SK-N-SH treated with all-trans-retinoic acid at 6 μM for 48 hours (cell line): ENCODE results near the gene CACHD1.

Source experiments
- ATAC-seq: fragments of 200-7000 bp; cut with Tn5 transposase; 3 replicates; pipeline ENCODE4 v1.9.1; 2020; ENCODE audit warnings: mild to moderate bottlenecking, moderate library complexity
- ARNTL ChIP-seq: fragments of 450-650 bp; formaldehyde crosslinking; IDR thresholded peaks from 2 replicates; pipeline ENCODE4 v1.5.0; 2020; ENCODE audit warnings: low read depth, mild to moderate bottlenecking, moderate library complexity, borderline replicate concordance
- CSDC2 ChIP-seq: fragments of 250-450 bp; sonication (Bioruptor Pico); IDR thresholded peaks from 2 replicates; pipeline ENCODE4 v1.5.0; 2020; ENCODE audit warnings: mild to moderate bottlenecking, moderate library complexity
- GLIS3 ChIP-seq: fragments of 250-450 bp; sonication (Bioruptor Pico); IDR thresholded peaks from 2 replicates; pipeline ENCODE4 v1.5.0; 2020; ENCODE audit warnings: mild to moderate bottlenecking, moderate library complexity
- ISL1 ChIP-seq: fragments of 250-450 bp; sonication (Bioruptor Pico); IDR thresholded peaks from 2 replicates; pipeline ENCODE4 v2.1.2; 2022; ENCODE audit warnings: mild to moderate bottlenecking, moderate library complexity
- OSR1 ChIP-seq: fragments of 250-450 bp; sonication (Bioruptor Pico); IDR thresholded peaks from 2 replicates; pipeline ENCODE4 v1.8.0; 2022; ENCODE audit warnings: moderate library complexity, mild to moderate bottlenecking, inconsistent platforms
- PPARA ChIP-seq: fragments of 250-450 bp; sonication (Bioruptor Pico); IDR thresholded peaks from 2 replicates; pipeline ENCODE4 v1.5.0; 2020; ENCODE audit warnings: mild to moderate bottlenecking, borderline replicate concordance
- RARB ChIP-seq: fragments of 250-450 bp; sonication (Bioruptor Pico); IDR thresholded peaks from 2 replicates; pipeline ENCODE4 v1.8.0; 2021; ENCODE audit warnings: mild to moderate bottlenecking, moderate library complexity
- SNAI2 ChIP-seq: fragments of 250-450 bp; sonication (Bioruptor Pico); IDR thresholded peaks from 2 replicates; pipeline ENCODE4 v1.5.0; 2020; ENCODE audit warnings: mild to moderate bottlenecking, moderate library complexity
- TCF4 ChIP-seq: fragments of 250-450 bp; sonication (Bioruptor Pico); IDR thresholded peaks from 2 replicates; pipeline ENCODE4 v1.8.0; 2021; ENCODE audit warnings: mild to moderate bottlenecking, moderate library complexity, borderline replicate concordance
- TOX ChIP-seq: fragments of 250-450 bp; sonication (Bioruptor Pico); IDR thresholded peaks from 2 replicates; pipeline ENCODE4 v1.8.0; 2021; ENCODE audit warnings: mild to moderate bottlenecking, moderate library complexity, borderline replicate concordance
- ZC3H10 ChIP-seq: fragments of 250-450 bp; sonication (Bioruptor Pico); IDR thresholded peaks from 2 replicates; pipeline ENCODE4 v1.5.1; 2021; ENCODE audit warnings: mild to moderate bottlenecking, moderate library complexity
- ZFP3 ChIP-seq: fragments of 250-450 bp; sonication (Bioruptor Pico); IDR thresholded peaks from 2 replicates; pipeline ENCODE4 v1.5.0; 2020; ENCODE audit warnings: mild to moderate bottlenecking, moderate library complexity
- ZFP30 ChIP-seq: fragments of 450-650 bp; formaldehyde crosslinking; IDR thresholded peaks from 2 replicates; pipeline ENCODE4 v1.5.0; 2022; ENCODE audit warnings: mild to moderate bottlenecking, moderate library complexity
- ZNF565 ChIP-seq: fragments of 450-650 bp; formaldehyde crosslinking; conservative IDR thresholded peaks from 2 replicates; pipeline ENCODE4 v1.5.0; 2020; ENCODE audit warnings: low read depth, mild to moderate bottlenecking, moderate library complexity
- ZNF70 ChIP-seq: fragments of 450-650 bp; formaldehyde crosslinking; IDR thresholded peaks from 2 replicates; pipeline ENCODE4 v1.5.0; 2020; ENCODE audit warnings: mild to moderate bottlenecking, moderate library complexity
- ZNF8 ChIP-seq: fragments of 450-650 bp; formaldehyde crosslinking; IDR thresholded peaks from 2 replicates; pipeline ENCODE4 v1.5.0; 2020; ENCODE audit warnings: mild to moderate bottlenecking, moderate library complexity
- TF ChIP-seq, protein P1 (sequence below): fragments of 250-450 bp; sonication (Bioruptor Pico); IDR thresholded peaks from 2 replicates; pipeline ENCODE4 v1.8.0; 2021; ENCODE audit warnings: low read depth, mild to moderate bottlenecking, moderate library complexity, borderline replicate concordance
- TF ChIP-seq, protein P2 (sequence below): fragments of 250-450 bp; sonication (Bioruptor Pico); IDR thresholded peaks from 2 replicates; pipeline ENCODE4 v1.8.0; 2020; ENCODE audit warnings: mild to moderate bottlenecking, moderate library complexity, borderline replicate concordance
- TF ChIP-seq, protein P3 (sequence below): fragments of 250-450 bp; sonication (Bioruptor Pico); IDR thresholded peaks from 2 replicates; pipeline ENCODE4 v1.5.1; 2021; ENCODE audit warnings: mild to moderate bottlenecking, moderate library complexity
- TF ChIP-seq, protein P4 (sequence below): fragments of 250-450 bp; sonication (Bioruptor Pico); IDR thresholded peaks from 2 replicates; pipeline ENCODE4 v1.5.0; 2020; ENCODE audit warnings: mild to moderate bottlenecking, moderate library complexity
- TF ChIP-seq, protein P5 (sequence below): fragments of 250-450 bp; sonication (Bioruptor Pico); IDR thresholded peaks from 2 replicates; pipeline ENCODE4 v1.5.1; 2020; ENCODE audit warnings: low read depth, mild to moderate bottlenecking, moderate library complexity

The CACHD1 gene

DNA sequence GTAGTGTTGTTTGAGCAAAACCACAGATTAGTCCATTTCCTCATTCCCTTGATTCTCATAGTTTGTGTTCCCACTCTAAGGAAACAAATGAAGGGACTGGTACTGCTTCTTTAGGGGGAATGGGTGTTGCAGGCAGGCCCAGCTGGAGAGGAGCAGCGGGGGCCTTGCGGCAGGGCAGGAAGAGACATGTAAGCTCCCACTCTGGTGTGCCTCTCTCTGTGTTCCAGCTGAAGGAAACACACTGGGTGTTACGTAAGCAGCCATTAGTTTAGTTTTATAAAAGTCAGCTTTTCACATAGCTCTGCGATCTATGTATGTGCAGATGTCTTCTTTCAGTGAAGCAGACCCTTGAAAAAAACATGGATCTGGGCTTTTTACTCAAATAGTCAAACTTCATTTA is 99.5 kb downstream of the CACHD1 start:
- ATAC-seq: no peak
- TF ChIP-seq ZNF8 (CRISPR knock-in tag): no peak
- TF ChIP-seq, protein P1, sequence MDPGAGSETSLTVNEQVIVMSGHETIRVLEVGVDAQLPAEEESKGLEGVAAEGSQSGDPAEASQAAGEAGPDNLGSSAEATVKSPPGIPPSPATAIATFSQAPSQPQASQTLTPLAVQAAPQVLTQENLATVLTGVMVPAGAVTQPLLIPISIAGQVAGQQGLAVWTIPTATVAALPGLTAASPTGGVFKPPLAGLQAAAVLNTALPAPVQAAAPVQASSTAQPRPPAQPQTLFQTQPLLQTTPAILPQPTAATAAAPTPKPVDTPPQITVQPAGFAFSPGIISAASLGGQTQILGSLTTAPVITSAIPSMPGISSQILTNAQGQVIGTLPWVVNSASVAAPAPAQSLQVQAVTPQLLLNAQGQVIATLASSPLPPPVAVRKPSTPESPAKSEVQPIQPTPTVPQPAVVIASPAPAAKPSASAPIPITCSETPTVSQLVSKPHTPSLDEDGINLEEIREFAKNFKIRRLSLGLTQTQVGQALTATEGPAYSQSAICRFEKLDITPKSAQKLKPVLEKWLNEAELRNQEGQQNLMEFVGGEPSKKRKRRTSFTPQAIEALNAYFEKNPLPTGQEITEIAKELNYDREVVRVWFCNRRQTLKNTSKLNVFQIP (CRISPR knock-in tag): no peak
- TF ChIP-seq RARB (CRISPR knock-in tag): no peak
- TF ChIP-seq, protein P2, sequence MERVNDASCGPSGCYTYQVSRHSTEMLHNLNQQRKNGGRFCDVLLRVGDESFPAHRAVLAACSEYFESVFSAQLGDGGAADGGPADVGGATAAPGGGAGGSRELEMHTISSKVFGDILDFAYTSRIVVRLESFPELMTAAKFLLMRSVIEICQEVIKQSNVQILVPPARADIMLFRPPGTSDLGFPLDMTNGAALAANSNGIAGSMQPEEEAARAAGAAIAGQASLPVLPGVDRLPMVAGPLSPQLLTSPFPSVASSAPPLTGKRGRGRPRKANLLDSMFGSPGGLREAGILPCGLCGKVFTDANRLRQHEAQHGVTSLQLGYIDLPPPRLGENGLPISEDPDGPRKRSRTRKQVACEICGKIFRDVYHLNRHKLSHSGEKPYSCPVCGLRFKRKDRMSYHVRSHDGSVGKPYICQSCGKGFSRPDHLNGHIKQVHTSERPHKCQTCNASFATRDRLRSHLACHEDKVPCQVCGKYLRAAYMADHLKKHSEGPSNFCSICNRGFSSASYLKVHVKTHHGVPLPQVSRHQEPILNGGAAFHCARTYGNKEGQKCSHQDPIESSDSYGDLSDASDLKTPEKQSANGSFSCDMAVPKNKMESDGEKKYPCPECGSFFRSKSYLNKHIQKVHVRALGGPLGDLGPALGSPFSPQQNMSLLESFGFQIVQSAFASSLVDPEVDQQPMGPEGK (CRISPR knock-in tag): no peak
- TF ChIP-seq, protein P3, sequence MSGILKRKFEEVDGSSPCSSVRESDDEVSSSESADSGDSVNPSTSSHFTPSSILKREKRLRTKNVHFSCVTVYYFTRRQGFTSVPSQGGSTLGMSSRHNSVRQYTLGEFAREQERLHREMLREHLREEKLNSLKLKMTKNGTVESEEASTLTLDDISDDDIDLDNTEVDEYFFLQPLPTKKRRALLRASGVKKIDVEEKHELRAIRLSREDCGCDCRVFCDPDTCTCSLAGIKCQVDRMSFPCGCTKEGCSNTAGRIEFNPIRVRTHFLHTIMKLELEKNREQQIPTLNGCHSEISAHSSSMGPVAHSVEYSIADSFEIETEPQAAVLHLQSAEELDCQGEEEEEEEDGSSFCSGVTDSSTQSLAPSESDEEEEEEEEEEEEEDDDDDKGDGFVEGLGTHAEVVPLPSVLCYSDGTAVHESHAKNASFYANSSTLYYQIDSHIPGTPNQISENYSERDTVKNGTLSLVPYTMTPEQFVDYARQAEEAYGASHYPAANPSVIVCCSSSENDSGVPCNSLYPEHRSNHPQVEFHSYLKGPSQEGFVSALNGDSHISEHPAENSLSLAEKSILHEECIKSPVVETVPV: no peak
- TF ChIP-seq, protein P4, sequence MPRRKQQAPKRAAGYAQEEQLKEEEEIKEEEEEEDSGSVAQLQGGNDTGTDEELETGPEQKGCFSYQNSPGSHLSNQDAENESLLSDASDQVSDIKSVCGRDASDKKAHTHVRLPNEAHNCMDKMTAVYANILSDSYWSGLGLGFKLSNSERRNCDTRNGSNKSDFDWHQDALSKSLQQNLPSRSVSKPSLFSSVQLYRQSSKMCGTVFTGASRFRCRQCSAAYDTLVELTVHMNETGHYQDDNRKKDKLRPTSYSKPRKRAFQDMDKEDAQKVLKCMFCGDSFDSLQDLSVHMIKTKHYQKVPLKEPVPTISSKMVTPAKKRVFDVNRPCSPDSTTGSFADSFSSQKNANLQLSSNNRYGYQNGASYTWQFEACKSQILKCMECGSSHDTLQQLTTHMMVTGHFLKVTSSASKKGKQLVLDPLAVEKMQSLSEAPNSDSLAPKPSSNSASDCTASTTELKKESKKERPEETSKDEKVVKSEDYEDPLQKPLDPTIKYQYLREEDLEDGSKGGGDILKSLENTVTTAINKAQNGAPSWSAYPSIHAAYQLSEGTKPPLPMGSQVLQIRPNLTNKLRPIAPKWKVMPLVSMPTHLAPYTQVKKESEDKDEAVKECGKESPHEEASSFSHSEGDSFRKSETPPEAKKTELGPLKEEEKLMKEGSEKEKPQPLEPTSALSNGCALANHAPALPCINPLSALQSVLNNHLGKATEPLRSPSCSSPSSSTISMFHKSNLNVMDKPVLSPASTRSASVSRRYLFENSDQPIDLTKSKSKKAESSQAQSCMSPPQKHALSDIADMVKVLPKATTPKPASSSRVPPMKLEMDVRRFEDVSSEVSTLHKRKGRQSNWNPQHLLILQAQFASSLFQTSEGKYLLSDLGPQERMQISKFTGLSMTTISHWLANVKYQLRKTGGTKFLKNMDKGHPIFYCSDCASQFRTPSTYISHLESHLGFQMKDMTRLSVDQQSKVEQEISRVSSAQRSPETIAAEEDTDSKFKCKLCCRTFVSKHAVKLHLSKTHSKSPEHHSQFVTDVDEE: no peak
- TF ChIP-seq ZNF70: no peak
- TF ChIP-seq PPARA (CRISPR knock-in tag): no peak
- TF ChIP-seq TCF4 (CRISPR knock-in tag): no peak
- TF ChIP-seq OSR1 (CRISPR knock-in tag): no peak
- TF ChIP-seq ARNTL: no peak
- TF ChIP-seq, protein P5, sequence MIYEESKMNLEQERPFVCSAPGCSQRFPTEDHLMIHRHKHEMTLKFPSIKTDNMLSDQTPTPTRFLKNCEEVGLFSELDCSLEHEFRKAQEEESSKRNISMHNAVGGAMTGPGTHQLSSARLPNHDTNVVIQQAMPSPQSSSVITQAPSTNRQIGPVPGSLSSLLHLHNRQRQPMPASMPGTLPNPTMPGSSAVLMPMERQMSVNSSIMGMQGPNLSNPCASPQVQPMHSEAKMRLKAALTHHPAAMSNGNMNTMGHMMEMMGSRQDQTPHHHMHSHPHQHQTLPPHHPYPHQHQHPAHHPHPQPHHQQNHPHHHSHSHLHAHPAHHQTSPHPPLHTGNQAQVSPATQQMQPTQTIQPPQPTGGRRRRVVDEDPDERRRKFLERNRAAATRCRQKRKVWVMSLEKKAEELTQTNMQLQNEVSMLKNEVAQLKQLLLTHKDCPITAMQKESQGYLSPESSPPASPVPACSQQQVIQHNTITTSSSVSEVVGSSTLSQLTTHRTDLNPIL: no peak
- TF ChIP-seq ZNF565 (CRISPR knock-in tag): no peak

DNA sequence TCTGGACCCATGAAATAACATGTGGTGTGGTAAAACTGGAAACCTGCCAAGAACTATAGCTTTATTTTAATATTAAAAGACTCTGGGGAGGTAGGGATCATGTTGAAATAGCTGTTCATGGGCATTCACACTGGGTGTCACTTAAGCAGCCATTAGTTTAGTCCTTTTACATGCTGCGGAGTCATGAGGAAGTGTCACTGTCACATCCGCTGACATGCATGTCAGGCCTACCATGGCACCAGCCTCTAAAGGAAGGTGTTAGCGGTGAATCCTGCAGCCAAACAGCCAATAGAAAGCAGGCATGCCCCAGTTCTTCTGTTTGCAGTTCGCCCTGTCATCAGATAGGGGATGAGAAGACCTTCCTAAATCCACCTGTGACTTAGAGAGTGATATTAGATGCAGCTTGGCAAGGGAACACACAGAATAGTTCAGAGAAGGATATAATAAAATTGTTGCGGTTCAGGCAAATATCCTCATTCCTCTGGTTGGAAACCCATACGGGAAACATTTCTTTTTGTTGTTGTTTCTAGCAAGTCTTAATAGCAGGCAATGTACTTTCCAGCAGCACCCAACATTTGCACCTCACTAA is 100.4 kb downstream of the CACHD1 start:
- no peak for ATAC-seq
- TF ChIP-seq, protein P1 (CRISPR knock-in tag): no peak
- TF ChIP-seq CSDC2 (no peak), SNAI2 (CRISPR knock-in tag) (no peak), OSR1 (CRISPR knock-in tag) (no peak), GLIS3 (CRISPR knock-in tag) (no peak), ZNF70 (no peak), ZFP3 (CRISPR knock-in tag) (no peak), ISL1 (CRISPR knock-in tag) (no peak), ARNTL (no peak), ZFP30 (CRISPR knock-in tag) (no peak), TCF4 (CRISPR knock-in tag) (no peak), ZNF565 (CRISPR knock-in tag) (no peak), ZC3H10 (CRISPR knock-in tag) (no peak), TOX (CRISPR knock-in tag) (no peak)
- TF ChIP-seq, protein P4: no peak
- TF ChIP-seq, protein P5: no peak
- TF ChIP-seq, protein P2 (CRISPR knock-in tag): no peak
